ENCODE results near the gene EFNA3.

EFNA3 gene, protein sequence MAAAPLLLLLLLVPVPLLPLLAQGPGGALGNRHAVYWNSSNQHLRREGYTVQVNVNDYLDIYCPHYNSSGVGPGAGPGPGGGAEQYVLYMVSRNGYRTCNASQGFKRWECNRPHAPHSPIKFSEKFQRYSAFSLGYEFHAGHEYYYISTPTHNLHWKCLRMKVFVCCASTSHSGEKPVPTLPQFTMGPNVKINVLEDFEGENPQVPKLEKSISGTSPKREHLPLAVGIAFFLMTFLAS

DNA sequence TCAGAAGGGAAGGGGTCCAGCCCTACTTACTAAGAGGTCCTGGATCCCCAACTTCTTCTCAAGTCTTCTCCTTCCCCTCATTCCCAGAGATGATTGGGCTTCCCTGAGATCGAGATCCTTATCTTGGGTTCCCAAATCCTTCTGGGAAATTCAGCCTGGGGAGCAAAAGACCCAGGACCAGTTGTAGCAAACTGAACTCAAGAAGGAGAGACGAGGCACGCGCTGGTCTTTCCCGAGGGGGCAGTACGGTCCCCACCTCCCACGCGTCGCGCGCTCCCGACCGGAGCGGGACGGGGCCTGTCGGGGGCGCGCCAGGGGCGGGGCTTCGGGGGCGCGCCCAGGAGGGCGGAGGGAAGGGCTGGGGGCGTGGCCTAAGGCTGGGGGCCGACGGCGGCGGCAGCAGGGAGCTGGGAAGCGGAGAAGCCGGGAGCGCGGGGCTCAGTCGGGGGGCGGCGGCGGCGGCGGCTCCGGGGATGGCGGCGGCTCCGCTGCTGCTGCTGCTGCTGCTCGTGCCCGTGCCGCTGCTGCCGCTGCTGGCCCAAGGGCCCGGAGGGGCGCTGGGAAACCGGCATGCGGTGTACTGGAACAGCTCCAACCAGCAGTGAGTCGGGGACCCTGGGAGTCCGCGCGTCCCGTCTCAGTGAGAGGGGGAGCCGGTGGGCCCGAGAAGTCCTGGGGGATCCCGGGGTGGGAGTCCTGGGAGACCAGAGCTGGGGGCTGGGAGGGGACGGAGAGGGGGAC lies at the start of gene EFNA3:
TSS of gene EFNA3 (plus strand) at position 369 of the 741 bp plus-strand sequence. CDS start at position 474, 105 bp downstream.
- H3K4me3 ChIP-seq (ENCODE audit: low read depth, low read length) = peak within 1 kb of the TSS; percentile 42

DNA sequence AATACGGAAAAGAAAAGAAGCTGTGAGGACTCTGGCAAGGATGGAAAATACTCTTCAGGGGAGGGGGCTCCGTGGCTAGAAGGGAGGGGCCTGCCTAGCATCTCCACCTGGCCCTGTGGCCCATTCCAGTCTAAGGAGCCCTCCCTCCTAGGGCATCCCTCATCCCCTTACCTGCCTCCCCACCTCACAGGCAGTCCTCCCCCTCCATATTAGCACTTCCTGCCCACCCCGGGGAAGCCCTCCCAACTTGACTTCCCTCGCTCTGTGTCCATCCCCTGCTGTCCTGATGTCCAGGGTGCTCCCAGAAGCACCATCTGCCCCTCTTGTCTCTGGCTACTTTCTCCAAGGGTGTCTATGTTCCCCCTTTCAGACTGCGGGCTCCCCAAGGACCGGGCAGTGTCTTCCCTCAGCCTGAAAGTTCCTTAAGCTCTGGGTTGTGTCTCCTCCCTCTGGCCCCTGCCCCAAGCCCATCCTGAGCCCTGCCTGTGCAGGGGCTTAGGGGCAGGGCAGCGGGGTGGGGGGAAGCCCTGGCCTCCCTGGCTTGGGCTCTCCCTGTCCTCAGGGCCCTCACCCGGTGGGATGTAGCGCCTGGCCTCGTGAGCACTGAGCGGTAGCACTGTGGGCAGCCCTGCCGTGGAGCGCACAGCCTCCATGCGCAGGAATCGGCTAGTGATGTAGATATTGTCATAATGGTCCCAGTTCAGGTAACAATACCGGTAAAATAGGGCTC lies 49.0 kb upstream of the EFNA3 start:
- DNase-seq = no peak
- H3K36me3 ChIP-seq (replicated peaks) = no peaks in the 10 kb centered on the region
- H3K4me3 ChIP-seq (ENCODE audit: low read depth, low read length) = no peak overlapping the region
- no peak overlapping the region for H3K27ac ChIP-seq
- TF ChIP-seq, protein P1, sequence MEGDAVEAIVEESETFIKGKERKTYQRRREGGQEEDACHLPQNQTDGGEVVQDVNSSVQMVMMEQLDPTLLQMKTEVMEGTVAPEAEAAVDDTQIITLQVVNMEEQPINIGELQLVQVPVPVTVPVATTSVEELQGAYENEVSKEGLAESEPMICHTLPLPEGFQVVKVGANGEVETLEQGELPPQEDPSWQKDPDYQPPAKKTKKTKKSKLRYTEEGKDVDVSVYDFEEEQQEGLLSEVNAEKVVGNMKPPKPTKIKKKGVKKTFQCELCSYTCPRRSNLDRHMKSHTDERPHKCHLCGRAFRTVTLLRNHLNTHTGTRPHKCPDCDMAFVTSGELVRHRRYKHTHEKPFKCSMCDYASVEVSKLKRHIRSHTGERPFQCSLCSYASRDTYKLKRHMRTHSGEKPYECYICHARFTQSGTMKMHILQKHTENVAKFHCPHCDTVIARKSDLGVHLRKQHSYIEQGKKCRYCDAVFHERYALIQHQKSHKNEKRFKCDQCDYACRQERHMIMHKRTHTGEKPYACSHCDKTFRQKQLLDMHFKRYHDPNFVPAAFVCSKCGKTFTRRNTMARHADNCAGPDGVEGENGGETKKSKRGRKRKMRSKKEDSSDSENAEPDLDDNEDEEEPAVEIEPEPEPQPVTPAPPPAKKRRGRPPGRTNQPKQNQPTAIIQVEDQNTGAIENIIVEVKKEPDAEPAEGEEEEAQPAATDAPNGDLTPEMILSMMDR (IDR thresholded peaks at IDR 0.05; ENCODE audit: low read depth, low read length, missing control alignments) = no peak
- H3K27me3 ChIP-seq (replicated peaks) = no peaks in the 10 kb centered on the region
- in situ Hi-C loops (cut with HindIII; ENCODE audit: low pct_ligation_motif_present, low sequenced_read_pairs) = no loop called here

More for the DNA sequence above, at the start of gene EFNA3:
- in situ Hi-C loops (cut with HindIII; ENCODE audit: low pct_ligation_motif_present, low sequenced_read_pairs) = no loop called here
- peaks cover 44% of the 10 kb centered on the region for H3K27me3 ChIP-seq (replicated peaks)
- TF ChIP-seq, protein P1 (IDR thresholded peaks at IDR 0.05; ENCODE audit: low read depth, low read length, missing control alignments) = no peak
- H3K36me3 ChIP-seq (replicated peaks) = no peaks in the 10 kb centered on the region
- H3K27ac ChIP-seq = no peak within 1 kb of the TSS
- DNase-seq = no peak

DNA sequence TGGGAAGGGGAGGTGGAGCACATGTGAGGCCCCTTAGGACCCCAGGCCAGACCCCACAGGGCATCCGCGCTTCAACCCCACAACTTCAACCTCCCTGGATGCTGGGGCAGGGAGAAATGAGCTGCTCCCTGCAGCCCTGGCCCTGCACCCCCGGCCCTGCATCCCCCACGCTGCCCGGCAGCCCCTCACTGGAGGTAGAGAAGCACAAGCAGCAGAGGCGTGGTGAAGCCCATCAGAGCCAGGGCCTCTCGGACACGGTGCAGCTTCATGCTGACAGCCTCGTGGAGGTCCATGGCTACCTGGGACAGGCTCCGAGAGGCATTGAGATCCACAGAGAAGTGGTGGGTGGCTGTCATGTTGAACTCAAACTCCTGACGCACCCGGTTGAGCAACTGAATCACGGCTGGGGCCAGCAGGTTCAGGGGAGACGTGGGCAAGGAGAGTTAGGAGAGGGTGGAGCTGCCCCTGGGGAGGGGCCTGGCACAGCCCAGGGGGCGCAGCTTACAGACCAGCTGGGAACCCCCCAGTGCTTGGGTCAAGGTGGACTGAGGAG lies 48.3 kb upstream of the EFNA3 start:
- in situ Hi-C loops (cut with HindIII; ENCODE audit: low pct_ligation_motif_present, low sequenced_read_pairs) = no loop called here
- H3K36me3 ChIP-seq (replicated peaks) = no peaks in the 10 kb centered on the region
- no peak overlapping the region for H3K4me3 ChIP-seq (ENCODE audit: low read depth, low read length)
- no peak overlapping the region for H3K27ac ChIP-seq
- H3K27me3 ChIP-seq (replicated peaks) = no peaks in the 10 kb centered on the region
- TF ChIP-seq, protein P1 (IDR thresholded peaks at IDR 0.05; ENCODE audit: low read depth, low read length, missing control alignments) = no peak
- no peak for DNase-seq

DNA sequence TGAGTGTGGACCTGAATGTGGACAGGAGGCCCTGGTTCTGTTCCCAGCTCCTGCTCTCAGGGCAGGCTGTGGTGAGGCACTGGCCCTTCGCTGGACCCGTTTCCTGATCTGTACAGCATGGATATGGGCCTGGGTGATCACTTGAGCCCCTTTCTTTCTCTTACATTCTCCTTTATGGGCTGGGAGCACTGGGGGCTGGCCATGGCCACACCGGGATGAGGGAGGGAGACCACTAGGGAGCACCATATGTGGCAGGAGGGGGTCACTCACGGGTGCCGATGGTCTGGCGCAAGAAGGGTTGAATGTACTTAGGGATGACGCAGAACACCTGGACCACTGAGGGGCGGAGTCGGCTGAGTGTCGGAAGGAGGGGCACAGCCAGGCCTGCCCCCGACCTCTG lies 47.7 kb upstream of the EFNA3 start:
- no peak for DNase-seq
- H3K27me3 ChIP-seq (replicated peaks) = no peaks in the 10 kb centered on the region
- in situ Hi-C loops (cut with HindIII; ENCODE audit: low pct_ligation_motif_present, low sequenced_read_pairs) = no loop called here
- H3K36me3 ChIP-seq (replicated peaks) = no peaks in the 10 kb centered on the region
- H3K27ac ChIP-seq = no peak overlapping the region
- no peak overlapping the region for H3K4me3 ChIP-seq (ENCODE audit: low read depth, low read length)
- TF ChIP-seq, protein P1 (IDR thresholded peaks at IDR 0.05; ENCODE audit: low read depth, low read length, missing control alignments) = no peak

DNA sequence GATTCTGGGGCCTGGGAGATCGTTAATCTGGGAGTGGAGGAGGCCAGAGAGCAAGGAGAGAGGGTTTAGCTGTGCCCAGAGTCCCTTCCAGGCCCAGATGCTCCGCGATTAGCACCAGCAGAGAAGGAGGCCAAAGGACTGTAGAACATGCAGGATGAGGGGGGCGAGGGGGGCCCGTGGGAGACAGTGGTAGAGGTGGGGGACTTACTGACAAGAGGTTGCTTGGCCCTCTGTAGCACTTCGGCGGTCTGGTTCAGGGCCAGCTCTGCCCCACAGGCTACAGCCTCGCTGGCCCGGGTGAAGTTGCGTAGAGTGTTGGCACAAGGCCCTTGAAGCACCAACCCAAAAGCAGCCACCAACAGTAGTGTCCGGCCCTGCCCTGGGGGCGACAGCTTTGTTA lies 45.8 kb upstream of the EFNA3 start:
- no peak for DNase-seq
- H3K4me3 ChIP-seq (ENCODE audit: low read depth, low read length) = no peak overlapping the region
- no peak overlapping the region for H3K27ac ChIP-seq
- no peaks in the 10 kb centered on the region for H3K36me3 ChIP-seq (replicated peaks)
- no peaks in the 10 kb centered on the region for H3K27me3 ChIP-seq (replicated peaks)
- TF ChIP-seq, protein P1 (IDR thresholded peaks at IDR 0.05; ENCODE audit: low read depth, low read length, missing control alignments) = no peak
- in situ Hi-C loops (cut with HindIII; ENCODE audit: low pct_ligation_motif_present, low sequenced_read_pairs) = no loop called here

All from brain microvascular endothelial cell (primary cell).